Liver (tissue), 3 donors: Measurements from ENCODE around the gene ST6GALNAC5.

Experiments used
- ATF3 ChIP-seq: IDR thresholded peaks from 2 replicates; pipeline ENCODE4 v1.6.1; 2016; ENCODE audit warnings: antibody characterized with exemption
- EGR1 ChIP-seq, 2 donors: IDR thresholded peaks; 2 replicates each; pipeline ENCODE4 v1.6.1; 2016 to 2018; ENCODE audit warnings: antibody characterized with exemption in 2 of 2, low read depth in 2 of 2
- TAF1 ChIP-seq: conservative IDR thresholded peaks from 2 replicates; pipeline ENCODE4 v1.6.1; 2016; ENCODE audit warnings: antibody characterized with exemption, mild to moderate bottlenecking
- YY1 ChIP-seq: IDR thresholded peaks from 2 replicates; pipeline ENCODE4 v1.6.1; 2016; ENCODE audit warnings: antibody characterized with exemption, mild to moderate bottlenecking
- TF ChIP-seq, protein P1 (sequence below): fragments of 150-350 bp; IDR thresholded peaks from 2 replicates; pipeline ENCODE4 v1.5.1; 2017; ENCODE audit warnings: improper control_type of control experiment, low read depth, low read length; ENCODE audit not compliant: missing input control
- TF ChIP-seq, protein P2 (sequence below): IDR thresholded peaks from 2 replicates; pipeline ENCODE4 v1.6.1; 2016; ENCODE audit warnings: antibody characterized with exemption
- donor health status: healthy.
- donor health status: healthy.

- TF ChIP-seq, protein P1, sequence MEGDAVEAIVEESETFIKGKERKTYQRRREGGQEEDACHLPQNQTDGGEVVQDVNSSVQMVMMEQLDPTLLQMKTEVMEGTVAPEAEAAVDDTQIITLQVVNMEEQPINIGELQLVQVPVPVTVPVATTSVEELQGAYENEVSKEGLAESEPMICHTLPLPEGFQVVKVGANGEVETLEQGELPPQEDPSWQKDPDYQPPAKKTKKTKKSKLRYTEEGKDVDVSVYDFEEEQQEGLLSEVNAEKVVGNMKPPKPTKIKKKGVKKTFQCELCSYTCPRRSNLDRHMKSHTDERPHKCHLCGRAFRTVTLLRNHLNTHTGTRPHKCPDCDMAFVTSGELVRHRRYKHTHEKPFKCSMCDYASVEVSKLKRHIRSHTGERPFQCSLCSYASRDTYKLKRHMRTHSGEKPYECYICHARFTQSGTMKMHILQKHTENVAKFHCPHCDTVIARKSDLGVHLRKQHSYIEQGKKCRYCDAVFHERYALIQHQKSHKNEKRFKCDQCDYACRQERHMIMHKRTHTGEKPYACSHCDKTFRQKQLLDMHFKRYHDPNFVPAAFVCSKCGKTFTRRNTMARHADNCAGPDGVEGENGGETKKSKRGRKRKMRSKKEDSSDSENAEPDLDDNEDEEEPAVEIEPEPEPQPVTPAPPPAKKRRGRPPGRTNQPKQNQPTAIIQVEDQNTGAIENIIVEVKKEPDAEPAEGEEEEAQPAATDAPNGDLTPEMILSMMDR = no peak
- TF ChIP-seq, protein P2, sequence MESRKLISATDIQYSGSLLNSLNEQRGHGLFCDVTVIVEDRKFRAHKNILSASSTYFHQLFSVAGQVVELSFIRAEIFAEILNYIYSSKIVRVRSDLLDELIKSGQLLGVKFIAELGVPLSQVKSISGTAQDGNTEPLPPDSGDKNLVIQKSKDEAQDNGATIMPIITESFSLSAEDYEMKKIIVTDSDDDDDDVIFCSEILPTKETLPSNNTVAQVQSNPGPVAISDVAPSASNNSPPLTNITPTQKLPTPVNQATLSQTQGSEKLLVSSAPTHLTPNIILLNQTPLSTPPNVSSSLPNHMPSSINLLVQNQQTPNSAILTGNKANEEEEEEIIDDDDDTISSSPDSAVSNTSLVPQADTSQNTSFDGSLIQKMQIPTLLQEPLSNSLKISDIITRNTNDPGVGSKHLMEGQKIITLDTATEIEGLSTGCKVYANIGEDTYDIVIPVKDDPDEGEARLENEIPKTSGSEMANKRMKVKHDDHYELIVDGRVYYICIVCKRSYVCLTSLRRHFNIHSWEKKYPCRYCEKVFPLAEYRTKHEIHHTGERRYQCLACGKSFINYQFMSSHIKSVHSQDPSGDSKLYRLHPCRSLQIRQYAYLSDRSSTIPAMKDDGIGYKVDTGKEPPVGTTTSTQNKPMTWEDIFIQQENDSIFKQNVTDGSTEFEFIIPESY = no peak
- no peak for TF ChIP-seq EGR1 (IDR thresholded peaks at IDR 0.05; ENCODE audit: low read depth in 2 of 2)
- no peak for TF ChIP-seq ATF3
- no peak for TF ChIP-seq TAF1
- TF ChIP-seq YY1 = no peak
Measured at GRCh38 chr1:77026135-77026534, 158.9 kb downstream of the ST6GALNAC5 start.
